HG02938 (cell line): Measurements from ENCODE around the gene TEDC2.
"Not testable (repeated sequence)": the region's sequence is repeated elsewhere in the genome, so short reads cannot be mapped to it uniquely, and the experiment has no call there.

Experiments
- ATAC-seq: cut with Tn5 transposase; IDR thresholded peaks from one replicate; pipeline ENCODE4 v1.9.1; 2021; ENCODE audit warnings: mild to moderate bottlenecking, moderate library complexity; ENCODE audit not compliant: unreplicated experiment

The TEDC2 gene

DNA sequence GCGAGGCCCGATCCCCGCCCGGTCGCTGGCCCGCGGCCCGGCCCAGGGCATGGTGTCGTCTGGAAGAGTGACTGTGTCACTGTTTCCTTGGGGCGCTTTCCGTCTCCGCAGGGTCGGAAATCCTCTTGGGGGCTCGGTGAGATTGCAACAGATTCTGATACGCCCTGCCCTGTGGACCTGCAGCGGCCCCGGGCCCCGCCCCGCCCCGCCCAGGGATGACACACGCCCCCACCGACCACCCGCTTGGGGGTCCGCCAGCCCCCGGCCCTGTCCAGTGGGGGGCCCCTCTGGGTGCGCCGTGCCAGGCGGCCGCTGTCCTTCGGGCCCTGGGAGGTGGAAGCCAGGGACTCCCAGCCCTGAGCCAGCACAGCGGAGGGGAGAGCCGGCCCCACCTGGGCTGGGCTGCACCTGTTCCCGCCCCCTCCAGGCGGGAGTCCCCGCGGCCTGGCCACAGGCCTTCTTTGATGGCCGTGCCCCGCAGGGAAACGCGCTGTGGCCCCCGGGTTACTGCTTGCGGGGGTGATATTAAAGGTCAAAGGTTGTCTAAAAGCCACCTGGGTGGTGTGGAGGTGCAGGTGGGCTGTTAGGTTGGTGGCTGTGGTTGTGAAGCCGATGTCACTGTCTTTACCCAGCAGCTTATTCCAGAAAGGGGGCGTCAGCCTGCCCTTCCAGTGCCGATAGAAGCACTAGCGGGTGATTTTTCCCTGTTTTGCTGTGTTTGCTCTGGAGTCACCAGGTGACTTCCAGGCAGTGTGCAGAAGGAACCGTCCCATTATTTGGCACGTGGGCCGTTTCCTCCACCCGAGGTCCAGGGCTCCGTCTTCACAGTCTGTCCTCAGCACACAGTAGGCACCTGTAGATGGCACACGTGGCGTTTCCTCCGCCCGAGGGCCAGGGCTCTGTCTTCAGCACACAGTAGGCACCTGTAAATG, 15.8 kb downstream of the TEDC2 start:
- no peak for ATAC-seq

DNA sequence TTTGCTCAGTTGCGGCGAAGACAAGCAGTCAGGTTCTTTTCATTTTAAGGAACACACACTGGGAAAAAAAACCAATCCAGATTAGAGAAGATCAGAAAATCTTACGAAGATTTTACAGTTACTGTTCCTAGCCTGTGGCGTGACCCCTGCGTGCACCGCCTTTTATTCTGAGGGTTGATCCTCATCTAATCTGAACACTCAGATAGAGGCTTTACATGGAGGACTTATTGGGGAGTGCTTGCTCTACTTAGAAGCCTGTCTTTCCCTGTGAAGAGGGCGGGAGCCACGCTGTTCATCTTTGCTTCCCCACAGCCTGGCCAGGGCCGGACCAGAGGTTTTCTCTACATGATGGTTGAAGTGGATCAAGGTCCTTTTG, 16.4 kb downstream of the TEDC2 start:
- ATAC-seq, result no peak

DNA sequence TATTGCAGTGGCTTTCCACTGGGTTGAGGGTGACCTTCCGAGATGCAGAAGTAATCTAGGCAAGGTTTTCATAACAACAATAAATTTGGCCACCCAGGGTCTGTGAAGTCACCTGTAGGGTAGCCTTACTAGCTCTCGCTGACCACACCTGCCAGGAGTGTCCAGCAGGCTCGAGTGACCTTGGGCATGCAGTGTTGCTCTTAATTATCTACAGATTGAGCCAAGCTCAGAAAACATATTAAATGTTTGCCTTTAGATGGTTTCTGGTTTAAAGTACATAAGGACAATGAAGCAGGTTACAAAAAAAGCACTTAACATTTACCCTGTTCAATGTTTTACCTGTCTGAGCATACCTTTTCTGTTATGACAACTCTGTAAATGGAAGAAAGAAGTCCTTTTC, 16.8 kb downstream of the TEDC2 start:
- no peak for ATAC-seq

DNA sequence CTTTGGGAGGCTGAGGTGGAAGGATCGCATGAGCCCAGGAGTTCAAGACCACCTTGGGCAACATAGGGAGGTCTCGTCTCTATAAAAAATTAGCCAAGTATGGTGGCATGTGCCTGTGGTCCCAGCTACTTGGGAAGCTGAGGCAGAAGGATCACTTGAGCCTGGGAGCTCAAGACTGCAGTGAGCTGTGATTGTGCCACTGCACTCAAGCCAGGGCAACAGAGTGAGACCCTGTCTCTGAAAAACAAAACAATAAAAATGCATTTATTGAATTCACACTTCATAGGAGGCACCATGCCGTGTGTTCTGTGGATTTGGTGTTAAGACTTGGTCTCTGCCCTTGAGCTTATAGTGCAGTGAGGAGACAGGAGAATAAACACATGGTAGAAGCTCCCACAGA, 17.4 kb downstream of the TEDC2 start:
- no peak for ATAC-seq

DNA sequence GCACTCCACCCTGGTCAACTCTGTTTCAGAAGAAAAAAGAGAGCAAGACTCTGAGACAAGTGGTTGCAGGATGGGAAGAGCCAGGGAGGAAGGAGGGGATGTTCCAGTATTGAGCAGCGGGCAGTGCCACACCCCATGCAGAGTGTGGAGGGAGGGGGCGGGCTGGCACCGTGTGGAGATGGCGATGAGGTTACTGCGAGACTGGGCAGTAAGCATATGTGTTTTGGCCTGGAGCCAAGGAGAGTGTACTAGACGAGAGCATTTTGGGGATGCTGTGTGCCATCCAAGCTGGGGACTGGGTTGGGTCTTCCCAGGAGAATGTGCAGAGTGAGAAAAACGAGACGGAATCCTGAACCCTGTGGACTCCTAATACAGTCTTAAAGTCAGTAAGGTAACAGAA, 18.4 kb downstream of the TEDC2 start:
- ATAC-seq, result no peak

DNA sequence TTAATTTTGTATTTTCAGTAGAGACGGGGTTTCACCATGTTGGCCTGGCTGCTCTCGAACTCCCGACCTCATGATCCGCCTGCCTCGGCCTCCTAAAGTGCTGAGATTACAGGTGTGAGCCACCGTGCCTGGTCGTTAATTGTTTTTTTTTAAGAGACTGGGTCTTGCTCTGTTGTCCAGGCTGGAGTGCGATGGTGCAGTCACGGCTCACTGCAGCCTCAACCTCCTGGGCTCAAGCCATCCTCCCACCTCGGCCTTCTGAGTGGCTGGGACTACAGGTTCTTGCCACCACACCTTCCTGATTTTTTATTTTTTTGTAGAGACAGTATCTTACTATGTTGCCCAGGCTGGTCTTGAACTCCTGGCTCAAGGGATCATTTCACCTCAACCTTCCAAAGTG, 20.1 kb downstream of the TEDC2 start:
- ATAC-seq, result not testable (repeated sequence)

DNA sequence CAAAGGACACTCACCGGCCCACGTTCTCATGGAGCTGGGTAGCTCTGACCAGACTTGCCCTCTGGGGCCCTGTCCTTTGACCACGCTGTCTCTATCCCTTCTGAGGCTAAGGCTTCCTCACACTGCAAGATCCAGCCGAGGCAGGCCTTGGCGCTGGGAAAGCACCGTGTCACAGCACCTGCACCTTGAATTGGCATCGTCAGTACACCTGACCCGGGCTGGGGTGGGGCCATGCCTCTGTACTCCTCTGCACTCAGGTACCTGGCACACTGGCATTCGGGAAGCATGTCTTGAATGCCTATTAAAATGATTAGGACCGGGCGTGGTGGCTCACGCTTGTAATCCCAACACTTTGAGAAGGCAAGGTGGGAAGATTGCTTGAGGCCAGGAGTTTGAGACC, 21.0 kb downstream of the TEDC2 start:
- no peak for ATAC-seq

DNA sequence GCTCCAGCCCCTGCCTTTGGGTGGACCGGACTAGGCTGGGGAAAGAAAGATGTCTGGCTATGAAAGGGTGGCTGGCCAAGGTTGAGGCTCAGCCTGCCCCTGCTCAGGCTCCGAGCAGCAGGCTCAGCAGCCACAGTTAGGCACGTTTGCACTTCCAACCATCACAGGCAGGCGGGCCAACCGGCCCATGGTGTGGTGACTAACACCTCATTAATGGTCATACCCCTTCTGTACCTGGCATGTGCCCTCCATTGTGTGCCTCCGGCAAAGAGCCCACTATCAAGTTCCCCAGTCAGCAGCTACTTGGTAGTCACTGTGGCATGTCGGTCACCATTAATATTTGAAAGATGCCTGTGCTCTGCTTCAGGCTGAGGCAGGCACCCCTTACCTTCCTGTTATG, 21.8 kb downstream of the TEDC2 start:
- no peak for ATAC-seq

DNA sequence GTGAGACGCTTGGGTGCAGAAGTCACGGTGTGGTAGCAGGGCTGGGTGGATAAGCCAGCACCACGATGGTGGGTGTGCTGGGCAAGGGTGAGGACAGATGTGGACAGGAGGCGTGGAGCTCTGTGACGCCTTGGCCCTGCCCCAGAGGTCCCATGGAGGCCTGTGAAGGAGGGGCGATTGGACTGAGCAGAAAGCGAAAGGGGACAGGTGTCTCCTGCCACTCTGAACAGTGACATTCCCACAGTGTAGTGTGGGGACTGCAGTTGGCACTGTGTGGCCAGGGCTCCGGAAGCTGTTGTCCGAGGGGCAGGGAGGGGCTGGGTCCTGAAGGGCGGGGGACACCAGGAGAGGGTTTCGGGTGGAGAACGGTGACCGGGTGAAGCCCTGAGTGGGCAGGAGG, 22.3 kb downstream of the TEDC2 start:
- no peak for ATAC-seq

DNA sequence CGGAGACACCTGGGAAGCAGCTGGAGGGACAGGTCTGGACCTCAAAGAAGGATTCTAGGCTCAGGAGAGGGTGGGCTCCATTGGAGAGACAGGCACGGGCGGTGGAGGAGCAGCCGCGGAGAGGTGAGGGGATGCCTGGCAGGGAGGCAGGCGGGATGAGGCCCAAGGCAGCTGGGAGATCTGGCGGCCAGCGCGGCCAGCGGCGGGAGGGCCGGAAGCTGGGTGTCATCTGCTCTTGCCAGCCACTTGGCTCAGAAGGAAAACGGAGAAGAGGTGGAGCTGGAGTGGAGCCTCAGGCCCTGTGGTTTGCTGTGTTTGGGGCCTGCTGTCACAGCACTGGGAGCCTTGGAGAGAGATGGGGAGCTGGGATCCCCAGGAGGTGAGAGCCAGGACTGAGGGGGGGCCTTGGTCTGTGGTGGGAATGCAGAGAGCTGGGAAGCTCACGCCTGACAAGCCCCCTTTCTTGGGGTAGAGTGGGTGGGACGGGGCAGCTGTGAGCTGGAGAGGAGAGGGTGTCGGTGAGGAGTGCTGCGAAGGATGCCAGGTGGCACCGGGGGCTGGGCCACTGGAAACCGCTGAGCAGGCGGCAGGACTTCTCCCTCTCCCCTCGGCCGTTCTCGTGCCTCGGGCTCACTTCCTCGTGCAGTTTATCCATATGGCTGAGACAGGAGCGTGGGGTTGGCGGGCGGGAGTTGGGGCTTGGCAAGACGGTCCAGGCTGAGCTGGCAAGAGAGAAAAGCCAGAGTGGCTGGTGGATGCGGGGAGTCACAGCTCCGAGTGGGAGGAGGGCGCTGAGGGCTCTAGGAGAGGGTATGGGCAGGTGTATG, 23.0 kb downstream of the TEDC2 start:
- no peak for ATAC-seq

DNA sequence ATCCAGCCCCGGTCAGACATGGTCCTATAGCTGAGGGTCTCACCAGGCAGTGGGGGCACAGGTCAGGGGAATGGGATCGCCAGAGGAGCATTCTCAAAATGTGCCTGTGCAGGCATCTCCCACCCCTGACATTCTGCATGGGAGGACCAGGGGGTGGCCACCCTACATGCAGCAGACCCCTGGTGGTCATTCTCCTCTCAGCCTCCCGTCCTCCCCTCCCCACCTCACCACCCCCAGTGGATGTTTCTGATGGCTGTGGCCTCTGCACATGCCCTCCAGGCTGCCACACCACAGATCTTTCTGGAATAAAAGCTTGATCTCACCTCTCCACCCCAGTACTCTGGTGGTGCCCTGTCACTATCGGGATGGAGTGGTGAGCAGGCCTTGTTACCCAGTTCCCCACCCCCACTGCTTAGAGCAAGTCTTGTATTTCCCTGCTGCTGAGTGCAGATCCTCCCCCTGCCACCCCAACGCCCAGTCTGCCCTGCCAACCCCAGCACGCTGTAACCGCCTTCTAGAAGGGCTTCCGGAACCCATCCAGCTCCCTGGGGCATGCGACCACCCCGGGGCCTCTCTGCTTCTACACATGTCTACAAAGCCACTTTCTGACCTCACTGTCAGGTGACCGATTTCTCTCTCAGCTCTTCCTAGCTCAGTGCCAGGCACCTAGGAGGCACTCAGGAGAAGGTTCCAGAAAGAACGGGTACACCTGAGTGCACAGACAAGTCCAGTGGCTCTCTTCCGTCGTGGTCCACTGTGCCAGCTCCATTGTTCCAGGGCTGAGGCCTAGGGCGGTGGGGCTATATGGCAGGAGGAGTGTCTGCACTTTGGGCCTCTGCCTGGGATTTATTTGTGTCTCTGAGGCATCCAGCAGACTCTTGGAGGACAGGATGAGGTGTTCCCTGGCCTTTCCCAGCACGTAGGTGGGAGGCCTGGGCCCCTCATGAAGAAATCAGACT, 24.3 kb downstream of the TEDC2 start:
- no peak for ATAC-seq

DNA sequence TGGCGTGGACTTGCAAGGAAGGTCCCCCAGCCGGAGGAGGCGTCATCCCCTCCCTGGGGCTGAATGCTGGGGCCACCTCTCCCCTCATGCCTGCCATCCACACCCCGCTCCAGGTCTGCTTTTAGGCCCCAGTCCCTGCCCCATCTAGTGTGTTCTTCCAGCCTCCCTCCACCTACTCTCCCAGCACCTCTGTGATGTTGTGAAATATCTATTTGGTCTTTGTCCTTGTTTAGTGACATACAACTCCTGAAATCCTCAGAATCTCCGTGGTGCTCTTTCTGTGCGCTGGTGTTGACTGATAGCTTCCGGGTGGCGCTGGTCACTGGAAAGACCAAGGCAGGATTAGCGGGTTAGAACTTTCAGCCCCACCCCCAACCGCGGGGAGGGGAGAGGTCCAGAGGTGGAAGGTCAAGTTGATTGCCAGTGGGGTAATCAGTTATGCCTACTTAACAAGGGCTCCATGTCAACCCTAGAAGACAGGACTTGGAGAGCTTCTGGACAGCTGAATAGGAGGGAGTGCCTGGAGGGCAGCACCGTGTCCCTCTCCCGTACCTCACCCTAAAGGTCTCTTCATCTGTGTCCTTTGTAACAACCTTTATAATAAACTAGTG, 25.1 kb downstream of the TEDC2 start:
- no peak for ATAC-seq

DNA sequence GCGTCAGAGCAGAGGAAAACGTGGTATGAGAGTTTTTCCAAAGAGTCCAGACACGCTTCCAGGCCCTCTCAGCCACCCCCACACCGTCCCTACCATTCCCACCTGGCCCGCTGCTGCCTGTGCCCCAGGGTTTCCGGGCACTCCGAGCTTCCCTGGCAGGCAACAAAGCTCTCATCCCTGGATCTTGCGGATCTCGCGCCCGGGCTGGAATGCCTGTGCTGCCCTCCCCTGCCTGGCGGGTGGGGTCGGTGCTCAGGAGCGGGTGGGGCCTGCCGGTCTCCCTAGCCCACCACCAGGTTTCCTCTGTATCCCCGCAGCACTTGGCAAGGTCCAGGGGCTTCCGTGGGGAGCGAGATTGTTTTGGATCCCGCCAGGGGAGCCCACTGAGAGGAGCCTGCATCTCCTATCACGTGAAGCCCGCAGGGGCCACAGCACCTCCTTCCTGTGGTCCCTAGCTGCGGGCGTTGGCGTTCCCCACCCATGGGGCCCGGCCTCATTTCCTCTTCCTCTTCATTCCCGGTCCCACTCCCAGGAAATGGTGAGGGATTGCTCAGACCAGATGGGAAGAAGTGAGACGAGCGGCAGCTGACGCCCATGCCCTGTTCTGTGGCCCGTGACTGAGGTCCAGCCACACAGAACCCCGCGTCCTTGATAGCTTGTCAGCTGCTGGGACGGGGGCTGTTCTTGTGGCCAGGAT, 26.1 kb downstream of the TEDC2 start:
- ATAC-seq, result no peak

DNA sequence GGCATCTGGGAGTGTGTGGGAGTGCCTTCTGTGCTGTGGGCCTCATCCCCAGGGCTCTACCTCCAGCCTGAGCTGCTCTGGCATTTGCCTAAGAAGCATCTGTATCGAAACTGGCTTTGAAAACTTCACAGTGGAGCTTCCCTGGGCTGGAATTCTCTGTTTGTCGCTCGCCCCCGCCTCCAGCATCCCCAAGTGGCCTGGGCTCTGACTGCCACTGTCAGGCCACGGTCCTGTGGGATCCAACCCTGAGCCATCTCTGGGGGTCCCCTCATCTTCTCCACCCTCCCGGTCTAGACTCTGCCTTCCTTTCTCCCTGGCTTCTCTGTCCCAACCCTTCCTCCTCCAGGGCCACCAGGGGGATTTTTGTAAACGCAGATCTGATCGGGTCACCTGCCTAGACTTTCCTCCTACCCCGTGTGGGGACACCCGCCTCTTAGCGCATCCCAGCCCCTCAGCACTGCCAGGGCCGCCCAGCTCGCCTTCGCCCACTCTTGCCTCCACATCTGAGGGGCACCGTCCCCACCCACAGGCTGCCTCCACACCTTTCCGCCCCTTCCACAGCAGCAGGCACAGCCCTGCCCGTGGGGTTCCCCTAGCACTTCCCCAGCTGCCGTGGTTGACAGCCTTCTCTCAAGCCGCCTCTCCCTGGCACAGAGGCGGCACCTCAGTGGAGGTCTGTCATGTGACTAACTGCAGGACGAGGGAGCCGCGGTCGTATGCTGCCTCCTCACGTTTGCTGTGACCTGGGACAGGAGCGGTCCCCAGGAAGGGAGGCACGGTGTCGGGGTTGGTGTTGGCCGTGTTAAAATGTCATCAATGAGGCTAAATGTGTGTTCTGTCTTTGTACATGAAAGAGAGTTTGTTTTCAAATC, 27.0 kb downstream of the TEDC2 start:
- no peak for ATAC-seq

DNA sequence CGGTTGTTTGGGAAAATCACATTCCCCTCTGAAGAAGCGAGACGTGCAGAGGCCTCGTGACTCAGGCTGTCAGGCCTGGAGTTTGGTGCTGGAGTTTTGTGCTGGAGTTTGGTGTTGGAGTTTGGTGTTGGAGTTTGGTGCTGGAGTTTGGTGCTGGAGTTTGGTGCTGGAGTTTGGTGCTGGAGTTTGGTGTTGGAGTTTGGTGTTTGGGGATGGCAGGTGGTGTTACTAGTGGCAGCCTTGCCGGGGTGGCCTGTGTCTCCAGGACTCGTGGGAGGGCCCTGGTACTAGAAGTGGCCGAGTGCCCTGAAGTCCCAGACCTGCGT, 27.6 kb downstream of the TEDC2 start:
- no peak for ATAC-seq

DNA sequence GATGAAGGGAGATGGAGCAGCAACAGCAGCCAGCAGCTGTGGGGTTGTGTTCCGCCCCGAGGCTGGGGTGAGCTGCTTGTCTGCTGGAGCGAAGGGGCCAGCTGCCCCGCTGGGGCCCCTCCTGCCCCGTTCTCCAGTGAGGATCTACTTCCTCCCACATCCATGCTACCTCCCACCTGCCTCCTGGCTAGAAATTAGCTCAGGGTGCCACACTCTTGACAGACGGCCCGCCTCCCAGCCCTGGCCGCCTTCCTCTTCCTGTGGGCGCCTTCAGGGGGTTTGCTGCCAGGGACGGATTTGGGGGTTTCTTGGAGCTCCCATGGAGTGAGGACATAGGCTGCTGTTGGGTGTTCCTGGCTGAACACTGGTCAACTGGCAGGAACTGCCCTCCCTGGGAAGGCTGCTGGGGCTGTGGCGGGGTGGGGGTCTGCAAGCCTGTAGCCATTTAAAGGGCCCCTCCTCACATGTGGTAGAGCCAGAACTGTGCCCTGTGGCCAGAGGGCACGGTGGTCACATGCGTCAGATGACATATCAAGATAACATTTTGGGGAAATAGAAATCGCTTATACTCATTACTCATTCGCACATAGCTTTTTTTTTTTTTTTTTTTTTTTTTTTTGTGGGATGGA, 28.1 kb downstream of the TEDC2 start:
- ATAC-seq, result no peak

DNA sequence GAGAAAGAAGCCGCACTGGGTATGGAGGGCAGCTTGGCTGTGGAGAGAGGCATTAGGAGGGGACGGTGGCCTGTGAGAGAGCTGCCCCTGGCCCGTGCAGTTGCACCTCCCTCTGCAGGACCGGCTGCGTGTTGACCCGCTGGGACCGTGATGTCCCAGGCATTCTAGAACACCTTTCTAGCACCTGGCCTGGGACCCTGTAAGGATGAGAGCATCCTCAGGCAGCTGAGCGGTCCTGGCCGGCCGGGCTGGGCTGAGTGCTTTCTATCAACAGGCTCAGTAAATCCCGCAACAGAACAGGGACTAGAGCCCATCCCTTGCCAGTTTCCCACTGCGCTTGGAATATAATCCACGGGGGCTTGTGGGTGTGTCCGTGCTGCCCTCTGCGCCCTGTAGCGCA, 29.7 kb downstream of the TEDC2 start:
- ATAC-seq, result no peak

DNA sequence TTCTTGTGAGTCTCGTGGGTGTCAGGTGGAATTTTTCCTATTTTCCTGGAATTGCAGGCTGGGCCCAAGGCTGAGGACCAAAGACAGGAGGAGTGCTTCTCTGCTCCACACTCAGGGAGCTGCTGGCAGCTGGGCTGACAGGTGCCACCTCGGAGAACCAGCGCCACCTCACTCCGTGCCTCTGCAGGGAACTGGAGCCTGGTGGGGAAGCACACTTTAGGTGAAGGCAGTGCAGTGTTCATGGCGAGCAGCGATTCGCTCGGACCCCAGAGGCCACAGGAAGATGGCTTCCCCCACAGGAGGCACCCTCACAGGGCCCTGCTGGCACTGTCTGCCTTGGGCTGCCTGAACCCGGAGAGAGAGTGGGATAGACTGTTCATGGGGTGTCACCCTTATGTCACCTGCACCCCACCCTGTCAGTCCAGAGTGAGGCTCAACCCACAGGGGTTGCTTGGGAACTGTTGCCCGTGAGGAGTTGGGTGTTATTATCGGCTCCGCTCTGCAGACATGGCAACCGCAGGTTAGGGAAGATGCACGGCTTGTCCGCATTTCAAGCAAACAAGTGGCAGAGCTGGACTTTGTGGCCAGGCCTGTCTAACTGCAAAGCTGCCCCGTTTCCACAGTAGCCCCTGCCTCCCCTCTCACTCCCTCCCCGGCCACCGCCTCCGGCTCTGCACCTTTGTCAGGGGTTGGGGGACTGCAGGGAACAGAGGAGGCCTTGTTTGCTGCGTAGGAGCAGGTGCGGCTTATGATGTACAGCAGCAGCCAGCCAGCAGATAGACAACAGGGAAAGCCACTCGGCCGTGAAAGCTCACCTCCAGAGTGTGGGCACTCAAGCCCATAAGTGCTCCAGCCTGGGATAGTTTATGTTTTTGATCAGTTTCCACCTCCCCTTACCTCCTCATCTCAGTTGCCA, 30.5 kb downstream of the TEDC2 start:
- ATAC-seq, result no peak
